HepG2 (cell line): Measurements from ENCODE around the gene BIN1. TPM values are rescaled to one million over a fixed set of nuclear protein-coding genes. Genes with fewer than 3 reads are reported as not detected.

Experiments
- KIAA2018 ChIP-seq: sonication (generic); formaldehyde crosslinking; IDR thresholded peaks from 2 replicates; pipeline ENCODE4 v1.5.0; 2020; ENCODE audit warnings: mild to moderate bottlenecking, missing genetic modification reagents, borderline replicate concordance
- MEF2D ChIP-seq: sonication (generic); formaldehyde crosslinking; IDR thresholded peaks from 2 replicates; pipeline ENCODE4 v1.5.1; 2020; ENCODE audit warnings: mild to moderate bottlenecking, missing genetic modification reagents
- WIZ ChIP-seq: sonication (generic); formaldehyde crosslinking; IDR thresholded peaks from 2 replicates; pipeline ENCODE4 v1.5.1; 2020; ENCODE audit warnings: mild to moderate bottlenecking, missing genetic modification reagents
- ZMAT5 ChIP-seq: sonication (generic); formaldehyde crosslinking; IDR thresholded peaks from 2 replicates; pipeline ENCODE4 v1.5.0; 2020; ENCODE audit warnings: mild to moderate bottlenecking, low read depth, missing genetic modification reagents, borderline replicate concordance
- polyA plus RNA-seq, 8 experiments: library from polyadenylated mRNA; depleted of rRNA in 3 of 8; stranded (reverse) in 7 of 8; unstranded in 1 of 8; fragments of >200 nt; fragmentation: Illumina TruSeq in 4 of 8; extraction: Trizol in 4 of 8; gene quantifications; 2 replicates each; pipeline versions ENCODE4 v1.2.1 to v1.2.3, GENCODE V29; 2011 to 2016; ENCODE audit warnings: low read depth in 4 of 8, missing spikeins in 1 of 8, mixed read lengths in 1 of 8; ENCODE audit not compliant: insufficient read depth in 1 of 8
- total RNA-seq, 5 experiments: library from RNA; depleted of rRNA; stranded (reverse); fragments of >200 nt; fragmentation: Illumina TruSeq; extraction: Trizol; gene quantifications; 2 replicates each; pipeline ENCODE4 v1.2.3, GENCODE V29; 2016; ENCODE audit warnings: low read depth in 1 of 5

Gene BIN1
- total and polyA plus RNA-seq, 2 of the 13 experiments (the other 11 are each of a cell fraction or from before 2014, with no cell fraction given) = 0.93 to 1.2 TPM

- TF ChIP-seq KIAA2018 (CRISPR knock-in tag) (no peak), MEF2D (CRISPR knock-in tag) (no peak), WIZ (CRISPR knock-in tag) (no peak), ZMAT5 (no peak)
Measured at GRCh38 chr2:127080226-127080937, 26.6 kb downstream of the BIN1 start (continued).
